Astrocyte (in vitro differentiated cells and primary cell): ENCODE data around the gene DRP2. TPM values are rescaled to one million over a fixed set of nuclear protein-coding genes. Genes with fewer than 3 reads are reported as not detected.

Experiments
- DNase-seq: peaks from one replicate; pipeline ENCODE4 v3.0.0-alpha.2; 2010; ENCODE audit warnings: low read depth
- FAIRE-seq: peaks from 2 replicates; lab custom pipeline; 2011; peaks lifted over from hg19 to GRCh38; lab: Jason Lieb, UNC
- H2AFZ ChIP-seq: 2 replicates; pipeline ENCODE4 v1.6.0; 2012; ENCODE audit warnings: low read depth, low read length, inconsistent platforms
- H3K27ac ChIP-seq: 2 replicates; pipeline ENCODE4 v1.5.1; 2011; ENCODE audit warnings: low read depth, low read length, inconsistent platforms
- H3K27me3 ChIP-seq: 2 replicates; pipeline ENCODE4 v1.6.0; 2011; ENCODE audit warnings: low read length, inconsistent platforms; ENCODE audit not compliant: insufficient read depth
- H3K36me3 ChIP-seq: 2 replicates; pipeline ENCODE4 v1.5.1; 2011; ENCODE audit warnings: low read length, inconsistent platforms; ENCODE audit not compliant: insufficient read depth
- H3K4me1 ChIP-seq: 2 replicates; pipeline ENCODE4 v1.5.1; 2011; ENCODE audit warnings: low read length, inconsistent platforms; ENCODE audit not compliant: insufficient read depth
- H3K4me2 ChIP-seq: 2 replicates; pipeline ENCODE4 v1.6.0; 2012; ENCODE audit warnings: low read length, inconsistent platforms
- H3K4me3 ChIP-seq: 2 replicates; pipeline ENCODE4 v1.5.1; 2011; ENCODE audit warnings: low read depth, mild to moderate bottlenecking, low read length, inconsistent platforms; ENCODE audit not compliant: insufficient read depth
- H3K79me2 ChIP-seq: 2 replicates; pipeline ENCODE4 v1.6.0; 2012; ENCODE audit warnings: mild to moderate bottlenecking, low read length, inconsistent platforms; ENCODE audit not compliant: insufficient read depth
- H3K9ac ChIP-seq: 2 replicates; pipeline ENCODE4 v1.6.0; 2012; ENCODE audit warnings: mild to moderate bottlenecking, low read length, inconsistent platforms
- H3K9me3 ChIP-seq: 2 replicates; pipeline ENCODE4 v1.5.1; 2012; ENCODE audit warnings: low read depth, mild to moderate bottlenecking, low read length, inconsistent platforms; ENCODE audit not compliant: insufficient read depth
- H4K20me1 ChIP-seq: 2 replicates; pipeline ENCODE4 v1.6.0; 2012; ENCODE audit warnings: low read length, inconsistent platforms; ENCODE audit not compliant: insufficient read depth
- H3K27ac Mint-ChIP-seq: one replicate; pipeline ENCODE4 v1.8.0; 2021; ENCODE audit warnings: mild to moderate bottlenecking, mixed read lengths; ENCODE audit not compliant: unreplicated experiment
- H3K27me3 Mint-ChIP-seq: one replicate; pipeline ENCODE4 v1.8.0; 2021; ENCODE audit warnings: low read depth, mixed read lengths; ENCODE audit not compliant: unreplicated experiment
- H3K36me3 Mint-ChIP-seq: one replicate; pipeline ENCODE4 v1.8.0; 2021; ENCODE audit warnings: low read depth, mixed read lengths; ENCODE audit not compliant: unreplicated experiment
- H3K4me1 Mint-ChIP-seq: one replicate; pipeline ENCODE4 v1.8.0; 2021; ENCODE audit warnings: low read depth, mixed read lengths; ENCODE audit not compliant: unreplicated experiment
- H3K4me3 Mint-ChIP-seq: one replicate; pipeline ENCODE4 v1.8.0; 2021; ENCODE audit warnings: mild to moderate bottlenecking, moderate library complexity, mixed read lengths; ENCODE audit not compliant: unreplicated experiment
- H3K9me3 Mint-ChIP-seq: one replicate; pipeline ENCODE4 v1.8.0; 2021; ENCODE audit warnings: mild to moderate bottlenecking, mixed read lengths; ENCODE audit not compliant: unreplicated experiment
- EZH2 ChIP-seq: IDR thresholded peaks from 2 replicates; pipeline ENCODE4 v1.6.1; 2012; ENCODE audit warnings: mild to moderate bottlenecking, low read length, inconsistent platforms; ENCODE audit not compliant: insufficient read depth
- total RNA-seq: library from RNA; stranded (reverse); gene quantifications from 2 replicates; pipeline ENCODE4 v1.2.1, GENCODE V29; 2021
- TF ChIP-seq, protein P1 (sequence below): IDR thresholded peaks from 2 replicates; pipeline ENCODE4 v1.5.1; 2011; ENCODE audit warnings: low read depth, mild to moderate bottlenecking, inconsistent platforms, low read length, moderate library complexity; ENCODE audit not compliant: insufficient read depth

Gene DRP2
- total RNA-seq, 1 donor from 2014 or later = 4.2 TPM

DNA sequence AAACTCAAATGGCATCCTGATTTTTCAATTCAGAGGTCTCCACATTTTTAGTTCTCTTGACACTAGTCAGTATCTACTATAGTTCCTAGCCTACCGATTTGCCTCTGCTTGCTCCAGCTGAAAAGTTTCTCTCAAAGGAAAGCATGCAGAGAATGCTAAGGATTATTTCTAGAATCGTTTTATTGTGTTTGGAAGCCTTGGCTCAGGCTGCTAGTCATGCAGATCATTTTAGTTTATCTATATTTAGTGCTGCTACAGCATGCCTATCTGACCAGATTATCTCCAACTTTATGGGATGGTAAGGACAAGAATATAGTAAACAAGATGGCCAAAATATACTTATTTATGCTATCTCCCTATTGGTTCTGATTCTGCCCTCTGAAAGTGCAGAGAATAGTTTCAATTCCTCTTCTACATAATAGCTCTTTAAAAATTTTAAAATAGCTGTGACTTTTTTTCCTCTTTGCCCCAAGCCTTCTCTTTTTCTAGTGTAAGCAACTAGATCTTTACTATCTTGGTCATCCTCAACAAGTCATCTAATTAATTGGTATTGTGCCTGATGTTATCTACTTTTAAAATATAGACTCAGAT lies 15.7 kb upstream of the DRP2 start:
- Histone ChIP-seq H3K4me1 (peaks cover 5% of the 10 kb centered on the region), H3K4me2 (no peak overlapping the region), H4K20me1 (no peaks in the 10 kb centered on the region), H3K4me3 (no peak overlapping the region), H3K36me3 (no peaks in the 10 kb centered on the region), H3K27ac (no peak overlapping the region), H3K79me2 (no peaks in the 10 kb centered on the region), H3K9ac (no peak overlapping the region), H3K9me3 (no peaks in the 10 kb centered on the region), H3K27me3 (no peaks in the 10 kb centered on the region), H2AFZ (no peak overlapping the region)
- TF ChIP-seq, protein P1, sequence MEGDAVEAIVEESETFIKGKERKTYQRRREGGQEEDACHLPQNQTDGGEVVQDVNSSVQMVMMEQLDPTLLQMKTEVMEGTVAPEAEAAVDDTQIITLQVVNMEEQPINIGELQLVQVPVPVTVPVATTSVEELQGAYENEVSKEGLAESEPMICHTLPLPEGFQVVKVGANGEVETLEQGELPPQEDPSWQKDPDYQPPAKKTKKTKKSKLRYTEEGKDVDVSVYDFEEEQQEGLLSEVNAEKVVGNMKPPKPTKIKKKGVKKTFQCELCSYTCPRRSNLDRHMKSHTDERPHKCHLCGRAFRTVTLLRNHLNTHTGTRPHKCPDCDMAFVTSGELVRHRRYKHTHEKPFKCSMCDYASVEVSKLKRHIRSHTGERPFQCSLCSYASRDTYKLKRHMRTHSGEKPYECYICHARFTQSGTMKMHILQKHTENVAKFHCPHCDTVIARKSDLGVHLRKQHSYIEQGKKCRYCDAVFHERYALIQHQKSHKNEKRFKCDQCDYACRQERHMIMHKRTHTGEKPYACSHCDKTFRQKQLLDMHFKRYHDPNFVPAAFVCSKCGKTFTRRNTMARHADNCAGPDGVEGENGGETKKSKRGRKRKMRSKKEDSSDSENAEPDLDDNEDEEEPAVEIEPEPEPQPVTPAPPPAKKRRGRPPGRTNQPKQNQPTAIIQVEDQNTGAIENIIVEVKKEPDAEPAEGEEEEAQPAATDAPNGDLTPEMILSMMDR = no peak
- TF ChIP-seq EZH2 = no peak
- no peaks in the 10 kb centered on the region for H3K27me3 Mint-ChIP-seq
- FAIRE-seq (peak; percentile 90), DNase-seq (no peak)
- peak overlapping the region; percentile 34 for H3K27ac Mint-ChIP-seq
- no peaks in the 10 kb centered on the region for H3K36me3 Mint-ChIP-seq
- peaks cover 12% of the 10 kb centered on the region for H3K4me1 Mint-ChIP-seq
- no peak overlapping the region for H3K4me3 Mint-ChIP-seq
- no peaks in the 10 kb centered on the region for H3K9me3 Mint-ChIP-seq

- Mint-ChIP-seq H3K27me3 (no peaks in the 10 kb centered on the region), H3K4me3 (no peak overlapping the region), H3K36me3 (no peaks in the 10 kb centered on the region), H3K4me1 (peaks cover 17% of the 10 kb centered on the region), H3K27ac (no peak overlapping the region), H3K9me3 (no peaks in the 10 kb centered on the region)
- Histone ChIP-seq H3K4me1 (peaks cover 5% of the 10 kb centered on the region), H4K20me1 (no peaks in the 10 kb centered on the region), H3K4me3 (no peak overlapping the region), H3K36me3 (no peaks in the 10 kb centered on the region), H2AFZ (no peak overlapping the region), H3K79me2 (no peaks in the 10 kb centered on the region), H3K4me2 (no peak overlapping the region), H3K27ac (no peak overlapping the region), H3K9ac (no peak overlapping the region), H3K9me3 (no peaks in the 10 kb centered on the region), H3K27me3 (no peaks in the 10 kb centered on the region)
- TF ChIP-seq, protein P1 = peak; percentile 27
- TF ChIP-seq EZH2 = no peak
- no peak for DNase-seq
- FAIRE-seq = no peak
Observed at GRCh38 chrX:101206471-101206870, 13.1 kb upstream of the DRP2 start.

- no peaks in the 10 kb centered on the region for H3K9me3 Mint-ChIP-seq
- H3K4me2 ChIP-seq = peak overlapping the region; percentile 41
- DNase-seq = peak; percentile 82
- H3K36me3 ChIP-seq = no peaks in the 10 kb centered on the region
- no peak overlapping the region for H2AFZ ChIP-seq
- TF ChIP-seq, protein P1 = no peak
- no peak for TF ChIP-seq EZH2
- H3K27ac ChIP-seq = peak overlapping the region; percentile 28
- no peaks in the 10 kb centered on the region for H3K27me3 Mint-ChIP-seq
- H3K79me2 ChIP-seq = no peaks in the 10 kb centered on the region
- no peaks in the 10 kb centered on the region for H3K9me3 ChIP-seq
- H3K36me3 Mint-ChIP-seq = no peaks in the 10 kb centered on the region
- H3K27ac Mint-ChIP-seq = peak overlapping the region; percentile 77
- no peaks in the 10 kb centered on the region for H3K27me3 ChIP-seq
- H3K9ac ChIP-seq = no peak overlapping the region
- H3K4me1 Mint-ChIP-seq = peaks cover 17% of the 10 kb centered on the region
- no peak overlapping the region for H3K4me3 ChIP-seq
- FAIRE-seq = peak; percentile 5
- peaks cover 5% of the 10 kb centered on the region for H3K4me1 ChIP-seq
- no peak overlapping the region for H3K4me3 Mint-ChIP-seq
- H4K20me1 ChIP-seq = no peaks in the 10 kb centered on the region
Observed at GRCh38 chrX:101208152-101208905, 11.3 kb upstream of the DRP2 start.
